Measurements from ENCODE around the gene MYRFL.
A peak's percentile ranks its signal among the peaks of the same experiment; 100 is the strongest.

Gene MYRFL

GRCh38 chr12:69932676-69933552, 107.9 kb downstream of the MYRFL start:
- no peak overlapping the region for H3K9ac ChIP-seq (ENCODE audit: low read length)
- H3K9me3 ChIP-seq (ENCODE audit: control insufficient read depth, low read length) = no peaks in the 10 kb centered on the region
- DNase-seq (ENCODE audit: low read depth) = no peak
- H3K4me3 ChIP-seq (ENCODE audit: low read length) = no peak overlapping the region
- peaks cover 4% of the 10 kb centered on the region for H3K4me1 ChIP-seq (ENCODE audit: control insufficient read depth, insufficient read depth, low read length)
- H3K27me3 ChIP-seq (replicated peaks; ENCODE audit: control insufficient read depth, insufficient read depth, low read length) = no peaks in the 10 kb centered on the region
- no peaks in the 10 kb centered on the region for H3K36me3 ChIP-seq (ENCODE audit: control insufficient read depth, insufficient read depth, low read length, severe bottlenecking)

GRCh38 chr12:69934011-69934410, 109.0 kb downstream of the MYRFL start:
- DNase-seq (ENCODE audit: low read depth) = no peak

GRCh38 chr12:69935651-69936100, 110.6 kb downstream of the MYRFL start:
- DNase-seq (ENCODE audit: low read depth) = no peak
- H3K9ac ChIP-seq (ENCODE audit: low read length) = no peak overlapping the region
- no peaks in the 10 kb centered on the region for H3K9me3 ChIP-seq (ENCODE audit: control insufficient read depth, low read length)
- H3K27me3 ChIP-seq (replicated peaks; ENCODE audit: control insufficient read depth, insufficient read depth, low read length) = no peaks in the 10 kb centered on the region
- H3K36me3 ChIP-seq (ENCODE audit: control insufficient read depth, insufficient read depth, low read length, severe bottlenecking) = no peaks in the 10 kb centered on the region
- no peak overlapping the region for H3K4me3 ChIP-seq (ENCODE audit: low read length)
- H3K4me1 ChIP-seq (ENCODE audit: control insufficient read depth, insufficient read depth, low read length) = no peaks in the 10 kb centered on the region

More at GRCh38 chr12:69934011-69934410, 109.0 kb downstream of the MYRFL start:
- no peak overlapping the region for H3K4me3 ChIP-seq (ENCODE audit: low read length)
- no peaks in the 10 kb centered on the region for H3K9me3 ChIP-seq (ENCODE audit: control insufficient read depth, low read length)
- no peaks in the 10 kb centered on the region for H3K36me3 ChIP-seq (ENCODE audit: control insufficient read depth, insufficient read depth, low read length, severe bottlenecking)
- peaks cover 4% of the 10 kb centered on the region for H3K4me1 ChIP-seq (ENCODE audit: control insufficient read depth, insufficient read depth, low read length)
- H3K9ac ChIP-seq (ENCODE audit: low read length) = no peak overlapping the region
- H3K27me3 ChIP-seq (replicated peaks; ENCODE audit: control insufficient read depth, insufficient read depth, low read length) = no peaks in the 10 kb centered on the region

- no peaks in the 10 kb centered on the region for H3K27me3 ChIP-seq (replicated peaks; ENCODE audit: control insufficient read depth, insufficient read depth, low read length)
- H3K4me3 ChIP-seq (ENCODE audit: low read length) = no peak overlapping the region
- no peaks in the 10 kb centered on the region for H3K9me3 ChIP-seq (ENCODE audit: control insufficient read depth, low read length)
- no peak for DNase-seq (ENCODE audit: low read depth)
- H3K4me1 ChIP-seq (ENCODE audit: control insufficient read depth, insufficient read depth, low read length) = no peaks in the 10 kb centered on the region
- H3K9ac ChIP-seq (ENCODE audit: low read length) = no peak overlapping the region
- H3K36me3 ChIP-seq (ENCODE audit: control insufficient read depth, insufficient read depth, low read length, severe bottlenecking) = no peaks in the 10 kb centered on the region
Observed at GRCh38 chr12:69936214-69936731, 111.2 kb downstream of the MYRFL start.

GRCh38 chr12:69936766-69937165, 111.7 kb downstream of the MYRFL start:
- no peak overlapping the region for H3K9ac ChIP-seq (ENCODE audit: low read length)
- H3K4me3 ChIP-seq (ENCODE audit: low read length) = no peak overlapping the region
- H3K36me3 ChIP-seq (ENCODE audit: control insufficient read depth, insufficient read depth, low read length, severe bottlenecking) = no peaks in the 10 kb centered on the region
- H3K4me1 ChIP-seq (ENCODE audit: control insufficient read depth, insufficient read depth, low read length) = no peaks in the 10 kb centered on the region
- no peaks in the 10 kb centered on the region for H3K9me3 ChIP-seq (ENCODE audit: control insufficient read depth, low read length)
- H3K27me3 ChIP-seq (replicated peaks; ENCODE audit: control insufficient read depth, insufficient read depth, low read length) = no peaks in the 10 kb centered on the region
- peak; percentile 8 for DNase-seq (ENCODE audit: low read depth)

- peaks cover 6% of the 10 kb centered on the region for H3K9me3 ChIP-seq (ENCODE audit: control insufficient read depth, low read length)
- no peak overlapping the region for H3K4me3 ChIP-seq (ENCODE audit: low read length)
- H3K36me3 ChIP-seq (ENCODE audit: control insufficient read depth, insufficient read depth, low read length, severe bottlenecking) = no peaks in the 10 kb centered on the region
- no peaks in the 10 kb centered on the region for H3K27me3 ChIP-seq (replicated peaks; ENCODE audit: control insufficient read depth, insufficient read depth, low read length)
- H3K9ac ChIP-seq (ENCODE audit: low read length) = no peak overlapping the region
- no peaks in the 10 kb centered on the region for H3K4me1 ChIP-seq (ENCODE audit: control insufficient read depth, insufficient read depth, low read length)
- DNase-seq (ENCODE audit: low read depth) = no peak
Observed at GRCh38 chr12:69947123-69947522, 122.1 kb downstream of the MYRFL start.

- no peak overlapping the region for H3K9ac ChIP-seq (ENCODE audit: low read length)
- H3K36me3 ChIP-seq (ENCODE audit: control insufficient read depth, insufficient read depth, low read length, severe bottlenecking) = no peaks in the 10 kb centered on the region
- H3K9me3 ChIP-seq (ENCODE audit: control insufficient read depth, low read length) = peaks cover 6% of the 10 kb centered on the region
- no peak overlapping the region for H3K4me3 ChIP-seq (ENCODE audit: low read length)
- no peaks in the 10 kb centered on the region for H3K27me3 ChIP-seq (replicated peaks; ENCODE audit: control insufficient read depth, insufficient read depth, low read length)
- DNase-seq (ENCODE audit: low read depth) = no peak
- no peaks in the 10 kb centered on the region for H3K4me1 ChIP-seq (ENCODE audit: control insufficient read depth, insufficient read depth, low read length)
Observed at GRCh38 chr12:69947897-69948296, 122.9 kb downstream of the MYRFL start.

- Histone ChIP-seq H3K9ac (ENCODE audit: low read length) (no peak overlapping the region), H3K9me3 (ENCODE audit: control insufficient read depth, low read length) (peaks cover 6% of the 10 kb centered on the region), H3K36me3 (ENCODE audit: control insufficient read depth, insufficient read depth, low read length, severe bottlenecking) (no peaks in the 10 kb centered on the region), H3K4me3 (ENCODE audit: low read length) (no peak overlapping the region), H3K4me1 (ENCODE audit: control insufficient read depth, insufficient read depth, low read length) (no peaks in the 10 kb centered on the region), H3K27me3 (replicated peaks; ENCODE audit: control insufficient read depth, insufficient read depth, low read length) (no peaks in the 10 kb centered on the region)
- DNase-seq (ENCODE audit: low read depth) = no peak
Observed at GRCh38 chr12:69948851-69949250, 123.8 kb downstream of the MYRFL start.

- Histone ChIP-seq H3K36me3 (ENCODE audit: control insufficient read depth, insufficient read depth, low read length, severe bottlenecking) (no peaks in the 10 kb centered on the region), H3K4me3 (ENCODE audit: low read length) (no peak overlapping the region), H3K4me1 (ENCODE audit: control insufficient read depth, insufficient read depth, low read length) (no peaks in the 10 kb centered on the region), H3K9me3 (ENCODE audit: control insufficient read depth, low read length) (peaks cover 6% of the 10 kb centered on the region), H3K9ac (ENCODE audit: low read length) (no peak overlapping the region), H3K27me3 (replicated peaks; ENCODE audit: control insufficient read depth, insufficient read depth, low read length) (no peaks in the 10 kb centered on the region)
- DNase-seq (ENCODE audit: low read depth) = no peak
Observed at GRCh38 chr12:69949311-69950002, 124.4 kb downstream of the MYRFL start.

- Histone ChIP-seq H3K27me3 (replicated peaks; ENCODE audit: control insufficient read depth, insufficient read depth, low read length) (no peaks in the 10 kb centered on the region), H3K4me1 (ENCODE audit: control insufficient read depth, insufficient read depth, low read length) (no peaks in the 10 kb centered on the region), H3K4me3 (ENCODE audit: low read length) (no peak overlapping the region), H3K36me3 (ENCODE audit: control insufficient read depth, insufficient read depth, low read length, severe bottlenecking) (no peaks in the 10 kb centered on the region), H3K9me3 (ENCODE audit: control insufficient read depth, low read length) (peaks cover 6% of the 10 kb centered on the region), H3K9ac (ENCODE audit: low read length) (no peak overlapping the region)
- no peak for DNase-seq (ENCODE audit: low read depth)
Observed at GRCh38 chr12:69951108-69951507, 126.1 kb downstream of the MYRFL start.

- Histone ChIP-seq H3K4me1 (ENCODE audit: control insufficient read depth, insufficient read depth, low read length) (no peaks in the 10 kb centered on the region), H3K9ac (ENCODE audit: low read length) (no peak overlapping the region), H3K36me3 (ENCODE audit: control insufficient read depth, insufficient read depth, low read length, severe bottlenecking) (no peaks in the 10 kb centered on the region), H3K9me3 (ENCODE audit: control insufficient read depth, low read length) (peaks cover 6% of the 10 kb centered on the region), H3K4me3 (ENCODE audit: low read length) (no peak overlapping the region), H3K27me3 (replicated peaks; ENCODE audit: control insufficient read depth, insufficient read depth, low read length) (no peaks in the 10 kb centered on the region)
- DNase-seq (ENCODE audit: low read depth) = no peak
Observed at GRCh38 chr12:69952890-69953289, 127.9 kb downstream of the MYRFL start.

Measured in adipocyte (in vitro differentiated cells).